Glomerular visceral epithelial cell (primary cell): ENCODE measurements around the gene MICU2.

Source experiments
- DNase-seq: peaks from one replicate; pipeline ENCODE4 v3.0.0-alpha.2; 2016; ENCODE audit errors: extremely low spot score

The MICU2 gene

DNA sequence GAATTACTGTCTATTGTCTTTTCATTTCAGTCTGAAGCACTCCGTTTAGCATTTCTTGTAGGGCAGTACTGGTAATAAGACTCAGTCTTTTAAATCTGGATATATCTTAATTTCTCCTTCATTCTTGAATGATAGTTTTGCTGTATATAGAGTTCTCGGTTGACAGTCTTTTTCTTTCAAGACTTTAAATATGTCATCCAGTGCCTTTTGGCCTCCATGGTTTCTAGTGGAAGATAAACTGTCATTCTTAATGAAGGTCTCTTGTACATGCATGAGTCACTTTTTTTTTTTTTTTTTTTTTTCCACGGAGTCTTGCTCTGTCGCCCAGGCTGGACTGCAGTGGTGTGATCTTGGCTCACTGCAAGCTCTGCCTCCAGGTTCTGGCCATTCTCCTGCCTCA, 117.6 kb downstream of the MICU2 start:
- no peak for DNase-seq

DNA sequence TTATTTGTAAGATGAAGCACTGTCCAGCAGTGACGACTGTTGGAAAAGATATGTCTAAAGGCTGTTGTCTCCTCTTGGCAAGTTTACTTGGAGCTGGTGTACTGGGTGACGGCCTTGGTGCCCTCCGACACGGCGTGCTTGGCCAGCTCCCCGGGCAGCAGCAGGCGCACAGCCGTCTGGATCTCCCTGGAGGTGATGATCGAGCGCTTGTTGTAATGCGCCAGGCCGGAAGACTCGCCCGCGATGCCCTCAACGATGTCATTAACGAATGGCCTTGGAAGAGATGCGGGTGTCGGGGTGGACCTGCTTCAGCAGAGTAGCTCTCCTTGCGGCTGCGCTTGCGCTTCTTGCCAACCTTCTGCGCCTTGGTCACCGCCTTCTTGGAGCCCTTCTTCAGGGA, 120.2 kb downstream of the MICU2 start:
- no peak for DNase-seq

DNA sequence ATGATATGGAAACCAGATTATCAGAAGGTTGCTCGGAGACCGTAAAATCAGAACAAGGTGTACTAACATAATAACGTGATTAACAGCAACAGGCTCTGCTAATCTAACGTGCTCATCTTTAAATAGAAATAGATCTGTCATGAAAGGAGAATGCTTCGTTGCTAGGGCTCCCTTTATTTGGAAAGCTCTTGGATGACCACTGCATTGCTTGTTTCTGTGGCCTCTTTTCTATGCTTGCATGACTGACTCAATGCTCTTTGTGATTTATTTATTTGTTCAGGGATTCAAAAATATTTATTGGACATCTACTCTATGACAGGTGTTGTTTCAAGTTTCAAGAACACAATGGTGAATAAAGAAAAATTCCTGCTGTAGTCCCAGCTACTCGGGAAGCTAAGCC, 122.6 kb downstream of the MICU2 start:
- DNase-seq: no peak

GRCh38 chr13:21478881-21479808, 124.8 kb downstream of the MICU2 start:
- DNase-seq: peak; percentile 73

GRCh38 chr13:21476893-21477472, 127.0 kb downstream of the MICU2 start:
- DNase-seq: peak; percentile 76

DNA sequence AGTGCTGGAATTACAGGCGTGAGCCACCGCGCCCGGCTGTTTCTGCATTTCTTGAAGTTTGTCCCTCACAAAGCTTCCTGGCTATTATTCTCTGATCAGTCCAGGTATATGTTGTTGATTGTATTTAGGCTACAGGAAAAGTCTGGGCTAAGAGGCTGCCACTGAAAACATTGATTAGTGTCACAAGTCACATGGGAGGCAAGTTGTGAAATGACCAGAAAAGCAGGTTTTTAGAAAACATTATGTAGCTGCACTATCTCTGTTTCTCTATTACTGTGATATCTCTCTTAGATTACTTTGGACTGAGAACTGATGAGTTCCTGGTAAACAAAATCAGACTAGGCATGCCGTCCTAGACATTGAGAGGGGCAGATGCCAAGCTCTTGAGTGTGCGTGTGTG, 128.9 kb downstream of the MICU2 start:
- no peak for DNase-seq

DNA sequence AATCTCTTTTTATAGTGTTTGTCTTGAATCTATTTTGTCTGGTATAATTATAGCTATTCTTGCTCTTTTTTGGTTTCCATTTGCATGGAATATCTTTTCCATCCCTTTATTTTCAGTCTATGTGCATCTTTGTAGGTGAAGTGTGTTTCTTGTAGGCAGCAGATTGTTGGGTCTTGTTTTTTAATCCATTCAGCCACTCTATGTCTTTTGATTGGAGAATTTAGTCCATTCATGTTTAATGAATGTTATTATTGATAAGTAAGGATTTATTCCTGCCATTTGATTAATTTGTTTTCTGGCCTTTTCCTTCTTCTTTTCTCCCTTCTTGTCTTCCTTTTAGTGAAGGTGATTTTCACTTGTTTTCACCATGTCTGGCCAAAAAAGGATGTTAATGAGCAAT, 133.2 kb downstream of the MICU2 start:
- DNase-seq: no peak

DNA sequence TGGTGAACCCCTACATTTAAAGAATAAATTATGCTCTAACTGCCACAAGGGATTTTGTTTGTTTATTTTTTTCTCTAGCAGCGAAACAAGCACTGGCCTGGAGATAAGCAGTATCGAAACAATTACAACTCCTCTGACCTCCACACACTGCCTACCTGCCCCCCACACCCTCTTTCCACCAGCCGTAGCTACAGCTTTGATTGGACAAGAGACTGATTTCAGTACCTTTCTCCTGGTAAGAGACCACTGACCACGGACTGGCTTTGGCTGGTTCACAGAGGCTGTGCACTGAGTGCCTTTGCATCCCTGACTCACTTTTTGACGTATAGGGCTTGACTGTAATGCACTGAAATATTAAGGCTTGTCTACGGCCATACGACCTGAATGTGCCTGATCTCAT, 137.4 kb downstream of the MICU2 start:
- no peak for DNase-seq

GRCh38 chr13:21465710-21466160, 138.2 kb downstream of the MICU2 start:
- DNase-seq: no peak

DNA sequence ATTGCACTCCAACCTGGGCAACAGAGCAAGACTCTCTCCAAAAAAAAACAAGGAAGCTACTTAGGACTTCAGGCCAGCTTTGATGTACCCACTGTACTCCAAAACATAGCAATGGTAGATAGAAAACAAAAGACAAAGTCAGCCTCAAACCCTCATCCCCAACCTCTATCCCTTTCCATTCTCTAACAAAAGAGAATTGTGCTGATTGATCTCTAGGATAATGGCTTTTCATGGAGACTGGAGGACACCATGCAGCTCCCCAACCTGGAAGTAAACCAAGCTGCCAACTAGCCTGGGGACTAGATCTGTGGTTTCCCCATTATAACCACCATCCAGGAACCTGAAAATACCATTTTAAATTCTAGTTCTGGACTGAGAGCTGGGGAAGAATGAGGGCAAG, 140.5 kb downstream of the MICU2 start:
- DNase-seq: no peak

- no peak for DNase-seq
These were observed 142.8 kb downstream of the MICU2 start for GRCh38 chr13:21461131-21461530.

GRCh38 chr13:21458813-21459701, 144.9 kb downstream of the MICU2 start, which contains the start of gene ZDHHC20:
ZDHHC20 (minus strand) TSS chr13:21459303; CDS start chr13:21459171, 132 bp downstream.
- peak; percentile 91 for DNase-seq

DNA sequence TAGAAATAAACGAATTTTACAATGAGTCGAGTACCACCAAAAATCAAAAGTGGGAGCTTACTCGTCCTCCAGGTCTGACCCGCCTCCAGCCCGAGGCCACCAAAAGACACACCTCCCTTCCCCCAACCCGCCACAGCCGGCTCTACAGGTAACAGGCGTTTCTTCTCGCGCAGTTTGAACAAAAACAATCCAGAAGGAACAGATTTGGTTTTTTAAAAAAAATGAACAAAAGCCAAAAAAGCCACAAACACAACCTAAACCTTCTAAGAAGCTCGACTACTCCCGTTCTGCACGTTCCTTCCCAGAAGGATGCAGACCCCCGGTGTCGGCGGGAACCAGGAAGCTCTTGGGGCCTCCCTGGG, 145.5 kb downstream of the MICU2 start:
- DNase-seq: peak; percentile 29

DNA sequence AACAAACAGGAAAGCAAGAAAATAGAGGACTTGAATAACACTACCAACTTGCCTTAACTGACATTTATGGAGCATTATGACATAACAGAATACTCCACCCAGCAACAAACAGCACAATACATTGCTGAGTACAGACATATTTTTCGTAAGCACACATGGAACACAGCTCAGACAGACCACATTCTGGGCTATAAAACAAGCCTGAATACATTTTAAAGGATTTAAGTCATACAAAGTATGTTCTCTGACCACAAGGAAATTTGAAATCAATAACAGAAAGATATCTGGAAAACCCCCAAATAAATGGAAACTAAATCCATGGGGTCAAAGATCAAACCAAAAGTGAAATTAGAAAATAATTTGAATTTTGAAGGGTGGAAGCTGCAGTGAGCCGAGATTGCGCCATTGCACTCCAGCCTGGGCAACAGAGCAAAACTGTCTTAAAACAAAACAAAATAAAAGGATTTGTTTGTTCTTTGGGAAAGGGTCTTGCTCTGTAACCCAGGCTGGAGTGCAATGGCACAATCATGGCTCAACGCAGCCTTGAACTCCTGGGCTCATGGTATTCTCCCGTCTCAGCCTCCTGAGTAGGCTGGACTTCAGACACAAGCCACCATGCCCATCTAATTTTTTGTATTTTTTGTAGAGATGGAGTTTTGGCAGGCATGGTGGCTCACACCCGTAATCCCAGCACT, 150.4 kb downstream of the MICU2 start:
- DNase-seq: no peak

DNA sequence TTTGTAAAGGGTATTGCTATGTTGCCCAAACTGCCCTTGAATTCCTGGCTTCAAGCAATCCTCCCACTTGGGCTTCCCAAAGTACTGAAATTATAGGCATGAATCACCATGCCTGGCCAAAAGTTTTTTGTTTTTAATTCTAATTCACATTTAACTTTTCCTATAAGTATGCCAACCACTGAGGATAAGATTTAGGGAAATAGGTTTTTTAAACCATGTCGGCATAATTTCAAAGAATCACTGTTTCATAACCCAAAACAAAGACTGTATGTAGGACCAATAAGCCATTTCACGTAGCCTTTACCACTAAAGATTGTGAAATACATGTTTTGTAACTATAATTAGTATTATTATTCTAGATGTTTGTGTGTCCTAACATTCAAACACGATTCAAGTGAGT, 153.0 kb downstream of the MICU2 start:
- no peak for DNase-seq

DNA sequence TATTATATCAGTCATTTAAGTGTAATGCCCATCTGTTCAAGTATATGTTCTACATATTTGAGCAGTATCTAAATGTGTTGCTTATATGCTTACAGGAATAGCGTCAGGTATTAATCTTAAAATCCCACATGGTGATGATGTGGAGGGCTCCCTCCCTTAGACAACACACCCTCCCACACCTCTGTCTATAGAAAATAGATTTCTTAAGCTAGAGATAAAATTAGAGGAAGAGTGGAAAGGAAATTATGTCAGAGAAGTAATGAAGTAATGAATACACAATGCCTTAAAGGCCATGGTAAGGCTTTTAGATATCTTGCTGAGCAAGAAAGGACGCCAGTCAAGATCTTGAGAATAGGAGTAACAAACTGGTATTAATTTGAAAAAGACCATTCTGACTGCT, 157.3 kb downstream of the MICU2 start:
- no peak for DNase-seq

- no peak for DNase-seq
These were observed 158.2 kb downstream of the MICU2 start for GRCh38 chr13:21445759-21446158.

- no peak for DNase-seq
These were observed 160.8 kb downstream of the MICU2 start for GRCh38 chr13:21443171-21443570.
